Mesendoderm (in vitro differentiated cells): ENCODE data around the gene FAM25G.
"Not testable (repeated sequence)": the region's sequence is repeated elsewhere in the genome, so short reads cannot be mapped to it uniquely, and the experiment has no call there.

Source experiments
- DNase-seq: peaks from one replicate; pipeline ENCODE4 v3.0.0; 2013
- H2AK5ac ChIP-seq: 2 replicates; pipeline ENCODE4 v1.6.1; 2013; ENCODE audit warnings: low read length, inconsistent platforms
- H2BK120ac ChIP-seq: 2 replicates; pipeline ENCODE4 v1.6.1; 2013; ENCODE audit warnings: low read depth, mild to moderate bottlenecking, low read length, moderate library complexity, mixed read lengths
- H2BK15ac ChIP-seq: replicated peaks from 2 replicates; pipeline ENCODE4 v1.6.1; 2013; ENCODE audit warnings: low read depth, mild to moderate bottlenecking, moderate library complexity
- H2BK5ac ChIP-seq: 2 replicates; pipeline ENCODE4 v1.6.1; 2013; ENCODE audit warnings: low read length, inconsistent platforms
- H3K18ac ChIP-seq: 2 replicates; pipeline ENCODE4 v1.6.1; 2013; ENCODE audit warnings: mild to moderate bottlenecking, low read length, mixed read lengths
- H3K23ac ChIP-seq: one replicate; pipeline ENCODE4 v1.6.1; 2013; ENCODE audit warnings: low read length
- H3K27ac ChIP-seq: 2 replicates; pipeline ENCODE4 v1.5.1; 2013; ENCODE audit warnings: low read depth, mild to moderate bottlenecking, inconsistent platforms, low read length, moderate library complexity
- H3K27me3 ChIP-seq: 2 replicates; pipeline ENCODE4 v1.6.1; 2013; ENCODE audit warnings: low read length, control low read depth, mild to moderate bottlenecking, inconsistent platforms; ENCODE audit not compliant: insufficient read depth, poor library complexity
- H3K36me3 ChIP-seq: 2 replicates; pipeline ENCODE4 v1.6.1; 2013; ENCODE audit warnings: low read length, inconsistent platforms; ENCODE audit not compliant: control insufficient read depth, insufficient read depth
- H3K4ac ChIP-seq: one replicate; pipeline ENCODE4 v1.6.1; 2013; ENCODE audit warnings: low read depth, mild to moderate bottlenecking, low read length, moderate library complexity
- H3K4me1 ChIP-seq: 2 replicates; pipeline ENCODE4 v1.6.1; 2013; ENCODE audit warnings: low read depth, low read length, inconsistent platforms; ENCODE audit not compliant: control insufficient read depth
- H3K4me2 ChIP-seq: 2 replicates; pipeline ENCODE4 v1.6.1; 2013; ENCODE audit warnings: low read length
- H3K4me3 ChIP-seq: 2 replicates; pipeline ENCODE4 v1.5.1; 2013; ENCODE audit warnings: mild to moderate bottlenecking, low read length
- H3K56ac ChIP-seq: one replicate; pipeline ENCODE4 v1.6.1; 2013; ENCODE audit warnings: low read length
- H3K79me1 ChIP-seq: 2 replicates; pipeline ENCODE4 v1.6.1; 2013; ENCODE audit warnings: low read length, inconsistent platforms
- H3K79me2 ChIP-seq: 2 replicates; pipeline ENCODE4 v1.6.1; 2013; ENCODE audit warnings: mild to moderate bottlenecking, low read length; ENCODE audit not compliant: control insufficient read depth, insufficient read depth
- H3K9ac ChIP-seq: 2 replicates; pipeline ENCODE4 v1.6.1; 2013; ENCODE audit warnings: low read length, inconsistent platforms
- H4K5ac ChIP-seq: one replicate; pipeline ENCODE4 v1.6.1; 2013; ENCODE audit warnings: low read length
- H4K8ac ChIP-seq: one replicate; pipeline ENCODE4 v1.6.1; 2013; ENCODE audit warnings: low read depth, mild to moderate bottlenecking, control low read depth, low read length, moderate library complexity
- WGBS: extraction: QIAGEN DNeasy Blood & Tissue Kit; methylation state at CpG from one replicate; pipeline ENCODE4 v1.1.7; 2013; ENCODE audit warnings: low lambda C conversion rate, missing lambda C conversion rate; ENCODE audit not compliant: insufficient coverage; ENCODE audit errors: extremely low coverage; 5-methylcytosine and 5-hydroxymethylcytosine counted together

Gene FAM25G

DNA sequence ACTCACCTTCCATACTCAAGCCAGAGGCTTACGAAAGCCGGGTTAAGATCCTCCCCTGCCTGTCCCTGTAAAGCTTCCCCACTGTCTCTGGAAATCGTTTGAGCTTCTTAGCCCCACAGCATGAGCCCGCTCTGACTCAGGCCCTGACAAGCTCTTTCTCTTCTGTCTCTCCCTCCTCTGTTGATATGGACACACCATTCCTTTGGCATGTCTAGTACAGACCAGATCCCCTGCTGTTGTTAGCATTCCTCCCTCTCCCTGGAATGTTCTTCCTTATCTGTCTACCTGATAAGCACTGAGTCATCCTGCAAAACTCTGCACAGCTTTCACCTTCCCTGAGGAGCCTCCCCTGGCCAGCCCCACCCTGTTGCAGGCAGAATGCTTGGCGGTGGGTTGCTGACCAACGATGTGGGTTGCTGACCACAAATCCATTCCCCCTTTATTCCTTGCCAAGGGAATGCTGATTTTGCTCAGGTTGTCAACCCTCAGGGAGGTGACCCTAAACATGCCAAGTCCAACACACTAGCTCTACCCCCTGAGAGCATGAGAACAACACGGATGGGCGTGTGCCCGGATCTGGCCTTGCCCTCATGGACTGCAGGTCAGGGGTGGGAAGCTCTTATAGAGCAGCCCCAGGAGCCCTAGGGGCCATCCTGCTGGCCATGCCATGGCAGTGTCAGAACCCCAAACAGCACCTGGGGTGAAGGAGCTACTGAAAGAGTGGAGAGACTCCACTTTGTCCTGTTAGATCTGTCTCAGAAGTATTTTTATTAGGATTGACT lies 28.7 kb downstream of the FAM25G start:
- H4K5ac ChIP-seq, H3K18ac ChIP-seq, H3K56ac ChIP-seq, H2AK5ac ChIP-seq, H2BK120ac ChIP-seq, H2BK5ac ChIP-seq, DNase-seq, H3K79me1 ChIP-seq, H3K9ac ChIP-seq, H3K23ac ChIP-seq, H3K27ac ChIP-seq, H3K4me2 ChIP-seq, H2BK15ac ChIP-seq, H4K8ac ChIP-seq, H3K27me3 ChIP-seq, H3K4me1 ChIP-seq, H3K4ac ChIP-seq, H3K4me3 ChIP-seq, H3K79me2 ChIP-seq, H3K36me3 ChIP-seq: not testable (repeated sequence)
- no CpG with 5 or more reads among the region's 9 CpGs for WGBS

DNA sequence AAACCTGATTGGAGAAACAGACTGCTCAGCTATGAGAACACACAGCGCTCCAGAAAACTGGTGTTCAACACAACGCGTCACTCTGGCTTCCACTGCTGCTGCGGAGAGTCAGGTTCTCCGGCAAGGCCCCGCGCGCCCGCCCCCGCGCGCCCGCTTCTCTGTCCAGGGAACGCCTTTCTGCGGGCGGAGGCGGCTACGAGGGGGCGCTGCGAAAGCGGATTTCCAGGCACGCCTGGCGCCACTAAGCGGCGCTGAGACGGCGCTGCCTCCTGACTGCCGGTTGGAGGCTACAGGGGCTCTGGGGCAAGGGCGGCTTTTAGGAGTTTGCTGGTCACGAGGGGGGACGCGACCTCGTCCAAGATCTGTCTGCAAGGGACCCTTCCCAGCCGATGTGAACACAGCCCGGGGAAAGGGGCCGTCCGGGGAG lies 30.2 kb downstream of the FAM25G start:
- H3K56ac ChIP-seq, H3K18ac ChIP-seq, H3K27ac ChIP-seq, H3K36me3 ChIP-seq, H3K9ac ChIP-seq, H3K4me2 ChIP-seq, H2BK120ac ChIP-seq, H2BK5ac ChIP-seq, H3K27me3 ChIP-seq, H2BK15ac ChIP-seq, H2AK5ac ChIP-seq, H3K4me3 ChIP-seq, H4K8ac ChIP-seq, H3K79me1 ChIP-seq, H3K4me1 ChIP-seq, H3K23ac ChIP-seq, H3K4ac ChIP-seq, H3K79me2 ChIP-seq, H4K5ac ChIP-seq: not testable (repeated sequence)
- peak; percentile 43 for DNase-seq
- WGBS = no CpG with 5 or more reads among the region's 37 CpGs

DNA sequence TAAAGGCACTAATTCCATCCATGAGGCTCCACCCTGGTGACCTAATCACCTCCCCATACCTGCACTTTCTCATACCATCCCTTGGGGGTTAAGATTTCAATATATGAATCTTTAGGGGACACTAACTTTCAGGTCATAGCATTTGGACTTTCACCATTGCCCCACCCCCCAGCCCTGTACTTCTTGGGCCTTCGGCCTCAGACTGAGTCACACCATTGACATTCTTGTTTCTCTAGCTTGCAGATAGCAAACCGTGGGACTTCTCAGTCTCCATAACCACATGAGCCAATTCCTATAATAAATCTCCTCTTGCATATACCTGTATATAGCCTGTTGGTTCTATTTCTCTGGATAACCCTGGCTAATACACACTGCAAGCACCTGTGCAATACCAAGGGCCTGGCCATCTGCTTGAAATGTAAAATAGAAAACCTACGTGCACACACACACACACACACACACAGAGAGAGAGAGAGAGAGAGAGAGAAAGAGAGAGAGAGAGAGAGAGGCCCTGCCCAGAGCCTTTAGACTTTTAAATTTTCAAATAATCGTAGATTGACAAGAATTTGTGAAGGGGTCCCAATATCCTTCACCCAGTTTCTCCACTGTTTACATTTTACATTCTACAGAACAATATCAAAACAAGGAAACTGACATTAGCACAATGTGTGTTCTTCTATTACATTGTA lies 32.9 kb downstream of the FAM25G start:
- H3K56ac ChIP-seq = no peak overlapping the region
- peak; percentile 60 for DNase-seq
- H2BK120ac ChIP-seq = no peak overlapping the region
- no peak overlapping the region for H3K9ac ChIP-seq
- H3K4me3 ChIP-seq = no peak overlapping the region
- no peak overlapping the region for H3K18ac ChIP-seq
- H3K4ac ChIP-seq = no peak overlapping the region
- no peaks in the 10 kb centered on the region for H3K4me1 ChIP-seq
- no peaks in the 10 kb centered on the region for H3K79me2 ChIP-seq
- H2BK15ac ChIP-seq = no peak overlapping the region
- H3K4me2 ChIP-seq = no peak overlapping the region
- no peak overlapping the region for H4K8ac ChIP-seq
- no peak overlapping the region for H3K23ac ChIP-seq
- H2BK5ac ChIP-seq = no peak overlapping the region
- H3K79me1 ChIP-seq = no peaks in the 10 kb centered on the region
- H3K36me3 ChIP-seq = no peaks in the 10 kb centered on the region
- no peak overlapping the region for H4K5ac ChIP-seq
- no CpG with 5 or more reads among the region's 4 CpGs for WGBS
- H3K27ac ChIP-seq = no peak overlapping the region
- no peaks in the 10 kb centered on the region for H3K27me3 ChIP-seq
- no peak overlapping the region for H2AK5ac ChIP-seq

DNA sequence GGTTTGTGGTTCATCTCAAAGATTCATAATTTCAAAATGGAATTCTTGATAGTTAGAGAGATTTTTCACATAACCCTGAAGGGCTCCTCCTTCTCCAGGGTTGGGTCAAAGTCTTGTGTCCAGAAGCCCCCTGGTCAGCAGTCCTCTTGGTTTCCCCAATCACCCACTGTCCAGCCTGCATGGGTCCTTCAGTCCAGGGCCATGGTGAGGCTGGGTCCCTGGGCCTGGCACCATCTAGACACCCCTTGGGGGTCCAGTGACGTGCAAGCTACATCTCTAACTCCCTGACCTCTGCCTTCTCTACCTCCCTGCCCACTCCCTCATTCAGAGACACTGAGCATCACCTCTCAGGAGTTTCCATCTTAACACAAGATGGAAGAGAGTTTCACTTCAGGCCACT lies 33.7 kb downstream of the FAM25G start:
- no CpG with 5 or more reads among the region's 1 CpG for WGBS
- no peaks in the 10 kb centered on the region for H3K79me2 ChIP-seq
- H3K4me1 ChIP-seq = no peaks in the 10 kb centered on the region
- H3K4me2 ChIP-seq = no peak overlapping the region
- H3K27me3 ChIP-seq = no peaks in the 10 kb centered on the region
- H2BK5ac ChIP-seq = no peak overlapping the region
- no peak overlapping the region for H3K27ac ChIP-seq
- no peak overlapping the region for H3K4ac ChIP-seq
- no peak overlapping the region for H2BK120ac ChIP-seq
- no peak overlapping the region for H3K23ac ChIP-seq
- no peak overlapping the region for H4K8ac ChIP-seq
- H2BK15ac ChIP-seq = no peak overlapping the region
- H3K36me3 ChIP-seq = no peaks in the 10 kb centered on the region
- H2AK5ac ChIP-seq = no peak overlapping the region
- no peaks in the 10 kb centered on the region for H3K79me1 ChIP-seq
- H3K56ac ChIP-seq = no peak overlapping the region
- H3K18ac ChIP-seq = no peak overlapping the region
- H3K4me3 ChIP-seq = no peak overlapping the region
- H3K9ac ChIP-seq = no peak overlapping the region
- no peak overlapping the region for H4K5ac ChIP-seq
- no peak for DNase-seq

DNA sequence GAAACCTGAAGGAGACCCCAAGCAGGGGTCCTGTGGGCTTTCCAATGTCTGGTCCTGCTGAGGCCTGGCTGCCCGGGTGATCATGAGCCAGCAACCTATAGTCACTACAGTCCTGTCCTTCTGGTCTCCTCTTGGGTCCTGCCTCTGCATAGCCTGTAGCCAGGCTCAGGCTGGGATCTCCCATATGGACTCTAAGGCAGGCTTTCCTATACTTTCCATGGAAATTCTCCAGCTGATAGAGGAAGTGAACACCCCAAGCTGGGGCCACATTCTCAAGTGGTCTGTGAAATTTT lies 34.0 kb downstream of the FAM25G start:
- no CpG with 5 or more reads among the region's 1 CpG for WGBS
- H2AK5ac ChIP-seq = no peak overlapping the region
- H4K5ac ChIP-seq = no peak overlapping the region
- H3K4me2 ChIP-seq = no peak overlapping the region
- H2BK15ac ChIP-seq = no peak overlapping the region
- H3K4me1 ChIP-seq = no peaks in the 10 kb centered on the region
- no peak overlapping the region for H3K4ac ChIP-seq
- no peak overlapping the region for H4K8ac ChIP-seq
- no peak overlapping the region for H3K23ac ChIP-seq
- no peak for DNase-seq
- no peak overlapping the region for H3K9ac ChIP-seq
- no peak overlapping the region for H3K4me3 ChIP-seq
- H3K36me3 ChIP-seq = no peaks in the 10 kb centered on the region
- H3K79me1 ChIP-seq = no peaks in the 10 kb centered on the region
- no peaks in the 10 kb centered on the region for H3K27me3 ChIP-seq
- no peaks in the 10 kb centered on the region for H3K79me2 ChIP-seq
- H3K56ac ChIP-seq = no peak overlapping the region
- H3K18ac ChIP-seq = no peak overlapping the region
- no peak overlapping the region for H2BK5ac ChIP-seq
- H2BK120ac ChIP-seq = no peak overlapping the region
- no peak overlapping the region for H3K27ac ChIP-seq
